NB4 (cell line): Measurements from ENCODE around the gene SESN1.

ENCODE experiments used
- CTCF ChIP-seq: IDR thresholded peaks from one replicate; pipeline ENCODE4 v1.5.1; 2012; ENCODE audit warnings: low read depth, low read length
- MYC ChIP-seq: IDR thresholded peaks from 2 replicates; pipeline ENCODE4 v1.6.1; 2011; ENCODE audit warnings: low read depth, low read length

DNA sequence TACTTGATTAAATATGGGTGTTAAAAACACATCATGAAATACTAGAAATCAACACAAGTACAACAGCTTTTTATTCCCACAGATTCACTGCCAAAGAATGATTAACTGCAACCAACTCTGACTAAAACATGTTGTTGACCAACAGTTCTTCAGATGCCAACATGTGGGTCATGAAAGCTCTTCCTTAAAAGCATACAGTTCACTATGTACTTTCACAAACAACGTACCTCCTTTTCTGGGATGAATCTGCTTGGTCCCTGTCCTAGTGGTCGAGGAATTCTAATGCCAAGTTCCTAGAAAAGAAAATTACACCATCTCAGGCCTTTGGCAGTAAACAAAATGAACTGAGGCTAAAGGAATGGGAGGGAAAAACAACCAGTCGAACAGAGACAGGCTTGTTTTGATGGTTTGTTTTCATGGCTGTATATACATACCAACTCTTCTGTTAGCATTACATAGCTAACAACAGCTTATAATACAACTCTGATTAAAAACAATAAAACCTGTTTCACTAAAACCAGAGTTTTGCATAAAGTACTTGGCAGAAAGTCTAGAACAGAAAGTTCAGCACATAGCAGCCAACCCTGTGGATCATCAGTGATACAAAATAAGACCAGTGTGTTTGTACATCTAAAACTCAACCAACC is 92.5 kb downstream of the SESN1 start:
- TF ChIP-seq CTCF (no peak), MYC (no peak)
